ENCODE results near the gene DPEP3. TPM values are rescaled to one million over a fixed set of nuclear protein-coding genes. Genes with fewer than 3 reads are reported as not detected.
A peak's percentile ranks its signal among the peaks of the same experiment; 100 is the strongest.

The DPEP3 gene
- total RNA-seq, 1 donor from 2014 or later: 0.18 TPM

DNA sequence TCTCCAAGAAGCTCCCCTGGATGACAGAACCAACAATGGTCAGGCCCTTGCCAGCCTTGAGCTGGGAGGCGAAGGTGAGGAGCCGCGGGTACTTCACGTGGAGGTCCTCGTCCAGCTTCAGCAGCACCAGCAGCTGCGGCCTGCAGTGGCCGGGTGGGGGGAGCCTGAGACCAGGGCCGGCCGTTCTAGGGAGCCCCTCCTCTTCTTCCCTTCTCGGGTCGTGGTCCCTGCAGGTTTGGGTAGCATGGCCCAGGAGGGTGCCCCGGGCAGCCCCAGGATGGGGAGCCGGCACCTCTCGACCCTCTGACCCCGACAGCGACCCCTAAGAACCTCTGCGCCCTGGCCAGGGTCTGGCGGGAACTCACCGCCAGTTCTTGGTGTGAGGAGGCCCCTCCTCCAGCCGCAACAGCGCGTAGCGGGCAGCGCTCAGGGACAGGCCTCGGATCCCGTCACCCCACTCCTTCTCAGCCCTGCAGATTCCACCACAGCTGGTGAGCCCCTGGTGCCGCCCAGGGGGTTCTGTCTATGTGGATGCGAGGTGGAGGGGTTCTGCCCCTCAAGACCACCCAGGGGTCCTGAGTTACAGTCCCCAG, 33.2 kb downstream of the DPEP3 start:
- peaks cover 98% of the 10 kb centered on the region for H3K36me3 ChIP-seq
- H3K9me3 ChIP-seq: no peaks in the 10 kb centered on the region
- intact Hi-C loops (cut with DNase I): no loop called here
- no peak overlapping the region for H3K27ac ChIP-seq
- H3K27me3 ChIP-seq (ENCODE audit: low read depth): no peaks in the 10 kb centered on the region
- peaks cover 21% of the 10 kb centered on the region for H3K4me1 ChIP-seq
- DNase-seq: no peak
- H3K4me3 ChIP-seq: no peak overlapping the region
- ATAC-seq: no peak
- TF ChIP-seq, protein P1, sequence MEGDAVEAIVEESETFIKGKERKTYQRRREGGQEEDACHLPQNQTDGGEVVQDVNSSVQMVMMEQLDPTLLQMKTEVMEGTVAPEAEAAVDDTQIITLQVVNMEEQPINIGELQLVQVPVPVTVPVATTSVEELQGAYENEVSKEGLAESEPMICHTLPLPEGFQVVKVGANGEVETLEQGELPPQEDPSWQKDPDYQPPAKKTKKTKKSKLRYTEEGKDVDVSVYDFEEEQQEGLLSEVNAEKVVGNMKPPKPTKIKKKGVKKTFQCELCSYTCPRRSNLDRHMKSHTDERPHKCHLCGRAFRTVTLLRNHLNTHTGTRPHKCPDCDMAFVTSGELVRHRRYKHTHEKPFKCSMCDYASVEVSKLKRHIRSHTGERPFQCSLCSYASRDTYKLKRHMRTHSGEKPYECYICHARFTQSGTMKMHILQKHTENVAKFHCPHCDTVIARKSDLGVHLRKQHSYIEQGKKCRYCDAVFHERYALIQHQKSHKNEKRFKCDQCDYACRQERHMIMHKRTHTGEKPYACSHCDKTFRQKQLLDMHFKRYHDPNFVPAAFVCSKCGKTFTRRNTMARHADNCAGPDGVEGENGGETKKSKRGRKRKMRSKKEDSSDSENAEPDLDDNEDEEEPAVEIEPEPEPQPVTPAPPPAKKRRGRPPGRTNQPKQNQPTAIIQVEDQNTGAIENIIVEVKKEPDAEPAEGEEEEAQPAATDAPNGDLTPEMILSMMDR (IDR thresholded peaks at IDR 0.05): peak; percentile 2

DNA sequence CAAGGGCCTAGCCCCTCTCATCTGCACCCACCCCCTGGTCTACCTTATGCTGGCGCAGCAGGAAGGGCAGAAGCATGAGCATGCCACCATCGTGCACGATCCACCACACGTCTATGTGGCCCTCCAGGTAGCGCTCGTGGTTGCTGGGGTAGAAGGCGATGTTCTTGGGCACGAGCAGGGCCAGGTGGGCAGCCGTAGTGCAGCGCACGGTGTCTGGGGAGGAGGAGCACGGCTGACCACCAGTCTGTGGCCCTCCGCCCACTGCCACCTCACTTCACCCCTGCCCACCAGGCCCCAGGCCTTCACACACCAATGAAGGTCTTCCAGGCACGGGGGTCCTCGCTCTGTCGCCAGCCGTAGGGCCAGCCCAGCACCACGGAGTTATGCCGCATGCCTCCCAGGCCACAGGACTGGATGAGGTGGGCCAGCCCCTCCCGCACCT, 34.1 kb downstream of the DPEP3 start:
- DNase-seq (no peak), ATAC-seq (no peak)
- intact Hi-C loops (cut with DNase I): no loop called here
- H3K4me1 ChIP-seq: peaks cover 14% of the 10 kb centered on the region
- TF ChIP-seq, protein P1 (IDR thresholded peaks at IDR 0.05): no peak
- H3K9me3 ChIP-seq: no peaks in the 10 kb centered on the region
- H3K36me3 ChIP-seq: peaks cover 95% of the 10 kb centered on the region
- H3K27ac ChIP-seq: no peak overlapping the region
- no peaks in the 10 kb centered on the region for H3K27me3 ChIP-seq (ENCODE audit: low read depth)
- H3K4me3 ChIP-seq: no peak overlapping the region

DNA sequence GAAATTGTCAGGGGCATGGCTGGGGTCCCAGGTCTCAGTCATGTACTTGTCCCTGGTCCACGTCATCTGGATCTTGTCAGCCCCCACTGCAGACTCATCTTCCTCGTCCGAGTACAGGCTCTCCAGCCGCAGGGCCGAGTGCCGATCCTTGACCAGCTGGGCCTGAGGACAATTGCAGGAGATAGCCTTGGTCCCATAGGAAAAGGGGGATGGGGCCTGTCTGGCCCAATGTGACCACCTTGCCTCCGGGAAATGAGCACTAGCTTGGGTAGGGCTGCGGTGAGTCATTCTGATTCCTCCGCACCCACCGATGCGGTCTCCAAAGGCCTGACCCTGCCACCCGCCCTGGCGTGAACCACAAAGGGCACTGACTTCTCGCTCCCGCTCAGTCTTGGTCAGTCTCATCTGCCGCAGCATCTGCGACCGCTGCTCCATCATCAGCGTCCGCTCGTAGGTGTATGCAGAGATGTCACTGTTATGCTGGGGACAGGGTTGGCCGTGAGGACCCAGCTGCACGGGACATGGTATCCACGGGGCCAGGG, 34.8 kb downstream of the DPEP3 start:
- Histone ChIP-seq H3K9me3 (no peaks in the 10 kb centered on the region), H3K36me3 (peaks cover 93% of the 10 kb centered on the region), H3K27ac (no peak overlapping the region), H3K27me3 (ENCODE audit: low read depth) (no peaks in the 10 kb centered on the region), H3K4me1 (peaks cover 14% of the 10 kb centered on the region), H3K4me3 (no peak overlapping the region)
- TF ChIP-seq, protein P1 (IDR thresholded peaks at IDR 0.05): no peak
- intact Hi-C loops (cut with DNase I): no loop called here
- ATAC-seq (no peak), DNase-seq (no peak)

DNA sequence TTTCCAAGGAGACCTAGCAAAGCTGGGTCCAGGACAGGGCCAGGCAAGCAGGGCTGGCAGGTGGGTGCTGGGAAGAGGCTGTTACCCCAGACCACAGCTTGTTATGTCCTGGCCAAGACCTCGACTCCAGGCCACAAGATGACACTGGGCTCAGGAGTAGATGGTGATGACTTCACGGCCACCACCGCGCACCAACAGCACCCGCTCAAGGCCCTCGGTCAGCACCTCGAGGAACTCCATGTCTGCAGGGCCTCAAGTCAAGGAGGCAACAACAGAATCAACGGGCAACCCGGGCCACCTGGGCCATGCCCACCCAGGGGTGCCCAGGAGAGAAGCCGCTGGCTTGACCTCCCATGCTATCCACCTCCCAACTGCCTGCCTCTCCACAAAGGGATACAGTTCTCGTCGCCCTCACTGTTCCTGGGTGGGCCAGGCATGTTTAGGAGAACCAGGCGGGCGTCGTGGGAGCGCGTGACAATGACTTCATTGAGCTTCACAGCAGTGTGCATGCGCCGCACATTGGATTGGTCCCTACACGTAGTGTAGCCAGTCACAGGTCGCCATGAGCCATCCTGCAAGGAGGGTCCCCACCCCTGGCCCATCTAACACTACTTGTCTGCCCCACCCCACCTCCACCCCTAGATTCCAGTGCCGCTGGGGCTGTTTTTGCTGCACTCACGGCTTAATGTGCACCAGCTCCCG, 35.5 kb downstream of the DPEP3 start:
- Histone ChIP-seq H3K9me3 (no peaks in the 10 kb centered on the region), H3K27ac (peak overlapping the region; percentile 64), H3K4me3 (no peak overlapping the region), H3K4me1 (peaks cover 14% of the 10 kb centered on the region), H3K27me3 (ENCODE audit: low read depth) (no peaks in the 10 kb centered on the region), H3K36me3 (peaks cover 93% of the 10 kb centered on the region)
- DNase-seq (no peak), ATAC-seq (no peak)
- intact Hi-C loops (cut with DNase I): no loop called here
- TF ChIP-seq, protein P1 (IDR thresholded peaks at IDR 0.05): no peak

DNA sequence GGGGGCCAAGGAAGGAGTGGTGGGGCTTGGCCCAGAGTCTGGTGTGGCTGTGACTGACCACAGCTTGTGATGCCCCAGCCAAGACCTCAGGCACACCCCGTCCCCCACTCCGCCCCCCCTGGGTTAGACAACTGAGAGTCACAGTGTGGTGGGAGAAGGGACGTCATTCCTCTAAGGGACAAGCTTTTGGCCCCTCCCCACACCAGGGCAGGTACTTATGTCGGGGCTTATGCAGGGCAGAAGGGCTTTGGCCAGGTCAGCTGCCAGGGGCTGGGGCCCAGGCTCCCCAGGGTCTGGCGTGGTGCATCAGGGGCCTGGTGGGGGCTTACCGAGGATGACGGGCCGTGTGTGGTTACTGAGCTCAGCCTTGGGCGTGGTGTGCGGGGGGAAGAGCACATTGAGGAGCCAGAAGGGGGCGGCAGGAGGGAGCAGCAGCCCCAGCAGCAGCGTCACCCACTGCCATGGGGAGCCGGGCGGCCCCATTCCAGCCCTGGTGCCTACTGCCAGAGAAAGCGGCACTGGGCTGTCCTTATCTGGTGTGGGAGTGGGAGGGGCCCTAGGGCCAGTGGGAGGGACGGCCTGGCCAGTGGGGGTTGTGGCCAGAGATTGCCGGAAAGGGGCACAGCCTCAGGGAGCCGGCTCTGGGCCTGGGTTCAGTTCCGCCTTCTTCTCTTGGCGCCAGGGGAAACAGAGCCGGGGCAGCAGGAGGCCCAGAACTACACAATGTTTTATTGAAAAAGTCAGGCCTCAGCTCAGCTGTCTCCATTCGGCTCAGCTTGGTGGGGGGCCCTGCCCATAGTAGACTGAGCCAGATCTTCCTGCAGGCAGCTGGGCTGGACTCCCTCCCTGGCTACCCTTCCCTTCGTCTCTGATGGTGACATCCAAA, 36.4 kb downstream of the DPEP3 start, which contains the start of gene LCAT:
LCAT (minus strand) TSS at position 502 of the 886 bp plus-strand sequence; CDS start at position 483, 19 bp downstream.
- Histone ChIP-seq H3K4me3 (no peak within 1 kb of the TSS), H3K4me1 (peaks cover 14% of the 10 kb centered on the region), H3K36me3 (peaks cover 90% of the 10 kb centered on the region), H3K27ac (peak within 1 kb of the TSS; percentile 64), H3K9me3 (no peaks in the 10 kb centered on the region), H3K27me3 (ENCODE audit: low read depth) (no peaks in the 10 kb centered on the region)
- DNase-seq (no peak), ATAC-seq (peak; percentile 31 to 44)
- intact Hi-C loops (cut with DNase I): no loop called here
- TF ChIP-seq, protein P1 (IDR thresholded peaks at IDR 0.05): no peak

Measured in lower lobe of right lung (tissue), 2 donors.